ENCODE measurements around the gene CNOT2.
"Not testable (repeated sequence)": the region's sequence is repeated elsewhere in the genome, so short reads cannot be mapped to it uniquely, and the experiment has no call there.

The CNOT2 gene

DNA sequence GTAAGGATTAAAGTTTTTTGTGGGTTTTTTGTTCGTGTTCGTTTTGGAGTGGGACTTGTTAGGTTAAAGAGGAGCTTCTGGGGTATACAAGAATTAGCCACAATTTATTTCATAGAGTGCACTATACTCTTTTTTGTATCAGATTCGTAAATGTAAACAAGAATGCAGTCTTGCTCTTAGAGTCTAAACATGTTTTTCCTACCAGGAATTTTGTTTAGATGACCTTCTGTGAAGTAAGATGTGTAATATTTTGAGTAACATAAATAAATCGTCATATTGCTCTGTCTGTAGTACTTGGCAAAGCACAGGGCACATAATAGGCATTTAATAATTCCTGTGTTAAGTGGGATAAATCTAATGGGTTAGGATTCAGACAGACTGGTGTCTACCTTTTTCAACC lies 9.6 kb downstream of the CNOT2 start:
- DNase-seq = no peak

DNA sequence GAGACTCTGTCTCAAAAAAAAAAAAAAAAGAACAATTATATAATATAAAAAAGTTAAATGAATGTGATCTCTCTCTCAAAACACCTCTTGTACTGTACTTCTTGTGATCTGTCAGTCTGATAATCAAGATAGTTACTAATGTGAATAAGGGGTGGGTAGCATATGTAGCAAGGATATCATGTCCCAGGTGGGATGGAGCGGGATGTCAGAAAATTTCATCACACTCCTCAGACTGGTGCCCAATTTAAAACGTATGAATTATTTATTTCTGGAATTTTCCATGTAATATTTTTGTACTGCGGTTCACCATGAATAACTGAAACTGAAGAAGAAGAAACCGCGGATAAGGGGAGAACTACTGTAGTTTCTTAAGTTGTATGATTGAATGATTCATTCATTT lies 11.0 kb downstream of the CNOT2 start:
- DNase-seq = no peak

DNA sequence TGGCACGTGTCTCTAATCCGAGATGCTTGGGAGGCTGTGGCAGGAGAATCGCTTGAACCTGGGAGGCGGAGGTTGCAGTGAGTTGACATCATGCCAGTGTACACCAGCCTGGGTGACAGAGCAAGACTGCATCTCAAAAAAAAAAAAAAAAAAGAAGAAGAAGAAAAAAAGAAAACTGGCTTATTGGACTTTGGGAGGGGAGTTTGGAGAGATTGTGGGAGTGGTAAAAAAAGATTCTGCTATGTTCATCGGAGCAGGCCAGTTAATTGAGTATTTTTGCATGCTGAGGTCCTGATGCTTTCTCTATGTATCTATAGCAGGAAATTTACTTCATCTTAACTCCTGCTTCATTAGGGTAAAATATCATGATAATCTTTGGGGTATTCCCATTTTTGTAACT lies 11.6 kb downstream of the CNOT2 start:
- DNase-seq = no peak

DNA sequence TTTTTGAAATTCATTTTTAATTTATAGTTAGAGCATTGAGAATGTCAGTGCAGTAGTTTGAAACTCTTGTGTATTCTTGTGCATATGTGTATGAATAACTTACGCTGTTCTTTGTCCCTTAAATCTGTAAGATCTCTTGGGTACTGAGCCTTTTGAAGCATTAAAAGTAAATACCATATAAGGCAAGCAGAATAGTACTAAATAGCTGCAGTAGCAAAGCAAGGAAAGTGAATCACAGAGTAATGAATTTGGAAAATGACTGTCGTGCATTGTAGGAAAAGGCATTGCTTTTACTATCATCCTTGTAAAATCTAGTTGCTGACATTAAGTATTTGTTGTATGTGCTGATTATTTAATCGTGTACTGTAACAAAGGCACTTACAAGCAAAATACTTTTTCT lies 12.1 kb downstream of the CNOT2 start:
- DNase-seq = no peak

DNA sequence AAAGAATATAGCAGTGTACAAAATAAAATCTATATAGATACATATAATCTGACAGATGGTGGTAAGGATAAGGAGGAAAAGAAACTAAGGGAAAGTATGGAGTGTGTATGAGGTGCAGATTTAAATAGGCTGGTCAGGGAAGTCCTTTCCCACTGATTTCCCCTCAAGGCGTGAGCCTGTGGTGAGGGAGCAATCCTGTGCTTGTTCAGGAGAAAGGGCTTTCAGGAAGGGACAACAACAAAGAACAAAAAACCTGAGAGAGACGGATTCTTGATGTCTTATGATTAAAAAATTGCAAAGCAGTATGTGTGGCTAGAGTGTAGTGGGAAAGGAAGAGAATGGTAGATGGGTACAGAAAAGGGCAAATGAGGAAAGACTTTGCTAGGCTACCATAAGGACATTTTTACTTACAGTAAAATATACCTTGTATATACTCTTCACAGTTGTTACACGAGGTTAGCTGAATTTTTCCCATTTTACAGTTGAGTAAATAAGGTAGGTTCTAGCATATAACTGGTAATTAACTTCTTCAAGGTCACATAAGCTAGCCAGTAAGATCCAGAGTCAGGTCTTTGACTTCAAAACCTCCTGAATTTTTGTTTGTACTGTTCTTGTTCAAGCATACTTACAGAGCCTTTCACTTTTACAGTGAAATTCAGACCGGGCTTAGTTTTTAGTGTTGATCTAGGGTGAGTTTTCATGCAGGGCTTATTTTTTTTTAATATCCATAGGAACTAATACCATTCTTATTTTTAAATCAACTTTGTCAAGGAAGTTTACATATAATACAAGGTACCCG lies 15.6 kb downstream of the CNOT2 start:
- no peak for DNase-seq

DNA sequence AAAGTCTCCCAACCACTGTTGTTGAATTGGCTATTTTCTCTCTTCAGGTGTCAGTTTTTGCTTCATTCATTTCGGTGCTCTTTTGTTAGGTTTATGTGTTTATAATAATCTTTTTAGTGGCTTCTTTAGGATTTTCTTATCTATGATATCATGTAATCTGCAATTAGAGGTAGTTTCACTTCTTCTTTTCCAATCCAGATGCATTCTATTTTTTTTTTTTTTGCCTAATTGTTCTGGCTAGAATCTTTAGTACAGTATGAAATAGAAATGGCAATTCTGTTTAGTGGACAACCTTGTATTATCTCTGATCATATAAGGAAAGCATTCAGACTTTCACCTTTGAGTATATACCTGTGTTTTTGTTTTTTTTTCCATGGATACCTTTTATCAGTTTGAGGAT lies 17.4 kb downstream of the CNOT2 start:
- no peak for DNase-seq

DNA sequence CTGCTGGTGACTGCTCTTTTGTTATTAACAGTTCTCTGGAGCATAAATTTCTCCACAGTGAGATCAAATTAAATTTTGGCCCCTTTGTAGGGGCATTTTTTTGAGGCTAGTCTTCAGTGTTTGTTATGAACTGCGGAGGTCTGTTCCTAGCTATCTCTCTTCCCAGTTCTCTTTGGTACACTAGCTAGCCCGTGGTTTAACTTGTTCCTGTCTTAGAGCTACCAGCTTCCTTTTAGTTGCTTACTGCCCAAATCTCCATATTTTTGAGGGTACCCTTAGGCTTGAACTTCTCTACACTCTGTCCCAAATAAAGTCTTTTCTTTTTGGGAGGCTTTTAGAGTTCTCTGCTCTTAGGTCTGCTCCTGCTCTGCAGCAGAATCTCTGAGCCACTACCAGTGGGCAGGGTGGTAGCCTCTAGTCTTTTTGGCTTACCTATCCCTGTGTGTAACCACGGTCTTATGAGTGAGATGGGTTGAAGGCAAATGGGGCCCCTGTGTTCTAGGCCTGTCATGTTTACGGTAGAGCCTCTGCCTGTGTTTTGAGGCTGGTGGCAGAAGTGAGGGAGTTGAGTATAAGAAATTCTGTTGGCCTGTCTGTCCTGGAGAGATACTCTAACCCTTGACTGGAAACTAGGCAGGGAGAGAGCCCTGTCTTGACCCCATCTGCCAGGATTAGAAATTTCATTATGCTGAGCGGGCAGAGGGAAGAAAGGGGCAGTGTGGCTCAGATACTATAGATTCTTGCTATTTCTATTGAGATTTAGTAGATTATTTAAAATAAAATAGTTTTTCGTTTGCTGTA lies 21.0 kb downstream of the CNOT2 start:
- DNase-seq = no peak

DNA sequence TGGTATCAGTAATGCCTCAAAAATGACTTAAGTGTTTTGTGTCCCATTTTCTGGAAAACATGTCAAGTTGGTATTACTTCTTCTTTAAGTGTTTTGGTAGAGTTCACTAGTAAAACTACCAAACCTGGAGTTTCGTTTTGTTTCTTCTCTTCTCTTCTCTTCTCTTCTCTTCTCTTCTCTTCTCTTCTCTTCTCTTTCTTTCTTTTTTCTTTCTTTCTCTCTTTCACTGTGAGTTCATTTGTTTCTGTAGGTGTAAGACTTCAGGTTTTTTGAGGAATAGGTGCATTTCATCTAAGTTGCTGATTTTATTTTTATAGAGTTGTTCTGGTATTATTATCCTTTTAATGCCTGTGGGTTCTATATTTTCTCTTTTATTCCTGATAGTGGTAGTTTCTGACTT lies 21.9 kb downstream of the CNOT2 start:
- DNase-seq = no peak

DNA sequence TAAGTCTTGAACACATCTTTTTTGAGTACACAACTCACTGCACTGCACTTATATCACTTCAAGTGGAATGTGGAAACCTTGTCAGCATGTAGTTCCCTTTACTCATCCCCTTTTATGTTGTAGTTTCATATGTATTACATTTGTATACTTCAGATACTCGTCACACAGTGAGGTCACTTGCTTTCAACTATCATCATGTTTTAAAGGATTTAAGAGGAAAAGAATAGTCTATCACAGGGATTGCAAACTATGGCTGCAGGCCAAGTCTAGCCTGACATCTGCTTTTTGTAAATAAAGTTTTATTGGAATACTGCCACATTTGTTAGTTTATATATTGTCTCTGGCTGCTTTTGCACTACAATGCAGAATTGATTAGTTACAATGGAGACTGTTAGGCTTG lies 24.3 kb downstream of the CNOT2 start:
- no peak for DNase-seq

DNA sequence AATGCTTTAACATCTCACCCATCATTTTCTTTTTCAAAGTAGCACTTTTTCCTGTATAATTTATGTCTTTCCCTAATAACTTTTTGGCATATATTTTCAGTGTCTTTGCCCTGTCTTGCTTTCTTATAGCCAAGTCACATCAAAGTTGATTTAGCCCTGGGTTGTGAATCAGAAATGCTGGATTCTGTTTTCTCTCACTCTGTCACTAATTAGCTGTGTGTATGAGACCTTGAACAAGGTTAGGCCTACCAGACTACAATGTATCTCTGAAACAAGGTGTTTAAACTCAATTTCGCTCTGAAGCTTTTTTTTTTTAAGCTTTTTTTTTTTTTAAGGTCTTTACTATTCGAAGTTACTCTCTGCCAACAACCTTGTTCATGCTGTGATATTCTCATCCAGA lies 25.7 kb downstream of the CNOT2 start:
- DNase-seq = no peak

DNA sequence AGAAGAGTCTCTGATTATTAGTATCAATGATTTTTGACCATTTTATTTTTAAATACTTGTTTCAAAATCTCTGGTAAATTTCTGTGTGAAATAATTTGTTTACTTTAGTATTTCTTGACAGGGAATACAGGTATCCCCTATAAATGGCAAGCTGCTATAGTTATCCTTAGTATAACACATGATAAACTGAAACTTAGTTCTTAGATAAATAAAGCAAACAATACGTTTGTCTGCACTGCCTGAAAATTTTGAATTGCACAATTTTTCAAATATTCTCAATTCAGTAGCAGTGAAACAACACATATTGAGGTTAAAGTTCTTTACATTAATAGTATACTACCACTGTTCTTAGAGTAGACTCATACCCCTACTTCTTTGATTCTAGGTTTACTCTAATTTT lies 26.9 kb downstream of the CNOT2 start:
- DNase-seq = no peak

DNA sequence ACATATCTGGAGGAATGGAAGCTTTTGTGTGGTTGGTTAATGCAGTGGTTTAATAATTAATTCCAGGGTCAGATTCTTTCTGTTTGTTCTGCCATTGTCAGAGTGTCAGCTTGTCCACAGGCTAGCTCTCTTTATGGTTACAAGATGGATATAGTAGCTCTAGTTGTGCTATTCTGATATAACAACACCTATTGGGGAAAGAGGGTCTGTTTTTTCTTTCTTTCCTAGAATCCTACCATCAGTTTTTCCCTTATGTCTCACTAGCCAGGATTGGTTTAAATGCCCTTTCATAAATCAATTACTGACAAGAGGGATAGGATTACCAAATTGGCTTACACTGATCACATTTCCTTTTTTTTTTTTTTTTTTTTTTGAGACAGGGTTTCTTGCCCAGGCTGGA lies 27.8 kb downstream of the CNOT2 start:
- DNase-seq = no peak

DNA sequence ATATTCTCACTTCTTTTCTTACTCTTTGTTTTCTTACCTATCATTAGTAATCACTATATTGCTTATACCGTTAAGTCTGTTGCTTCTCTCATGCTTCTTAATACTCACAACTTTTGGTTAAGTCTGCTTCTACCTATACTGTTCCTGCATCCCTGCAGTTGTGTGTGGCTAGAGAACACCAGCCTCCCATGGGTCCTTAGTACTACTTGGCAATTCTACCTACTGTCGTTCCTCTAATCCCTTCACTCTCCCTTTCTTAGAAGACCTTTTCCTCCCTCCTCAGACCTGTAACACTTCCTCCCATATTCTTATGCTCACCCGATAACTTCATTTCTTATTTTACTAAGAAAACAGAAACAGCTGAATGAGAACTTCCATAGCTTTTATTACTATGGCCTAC lies 29.3 kb downstream of the CNOT2 start:
- no peak for DNase-seq

DNA sequence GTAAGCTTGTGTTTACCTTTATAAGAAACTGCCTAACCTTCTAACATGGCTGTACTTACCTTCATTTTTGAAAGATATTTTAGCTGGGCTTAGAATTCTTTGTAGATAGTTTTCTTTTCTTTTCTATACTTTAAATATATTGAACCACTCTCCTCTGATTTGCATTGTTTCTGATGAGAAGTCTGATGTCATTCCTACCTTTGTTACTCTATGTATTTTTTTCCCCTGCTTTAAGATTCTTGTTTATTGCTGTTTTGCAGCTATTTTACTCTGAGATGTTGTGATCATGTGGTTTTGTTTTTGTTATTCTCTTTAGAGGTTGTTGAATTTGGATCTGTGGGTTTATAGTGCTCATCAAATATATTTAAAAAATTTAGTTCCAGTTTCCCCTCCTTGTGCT lies 31.8 kb downstream of the CNOT2 start:
- DNase-seq = no peak

DNA sequence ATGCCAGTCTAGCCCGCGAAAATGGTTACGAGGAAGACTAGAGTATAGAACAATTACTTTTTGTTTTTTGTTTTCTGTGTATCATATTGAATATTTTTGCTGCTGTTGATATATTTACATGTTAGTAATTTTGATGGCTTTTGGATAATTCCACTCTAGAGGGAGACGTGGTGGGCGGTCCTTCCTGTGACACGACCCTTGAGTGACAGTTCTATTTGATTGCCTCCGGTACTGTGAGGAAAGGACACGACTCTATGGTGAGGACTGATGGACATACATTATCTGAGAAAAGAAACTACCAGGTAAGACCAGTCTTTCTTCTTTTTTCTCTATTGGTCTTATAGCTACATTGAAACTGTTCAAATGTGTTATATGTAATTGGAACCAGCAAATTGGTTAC lies 34.7 kb downstream of the CNOT2 start:
- DNase-seq = no peak

DNA sequence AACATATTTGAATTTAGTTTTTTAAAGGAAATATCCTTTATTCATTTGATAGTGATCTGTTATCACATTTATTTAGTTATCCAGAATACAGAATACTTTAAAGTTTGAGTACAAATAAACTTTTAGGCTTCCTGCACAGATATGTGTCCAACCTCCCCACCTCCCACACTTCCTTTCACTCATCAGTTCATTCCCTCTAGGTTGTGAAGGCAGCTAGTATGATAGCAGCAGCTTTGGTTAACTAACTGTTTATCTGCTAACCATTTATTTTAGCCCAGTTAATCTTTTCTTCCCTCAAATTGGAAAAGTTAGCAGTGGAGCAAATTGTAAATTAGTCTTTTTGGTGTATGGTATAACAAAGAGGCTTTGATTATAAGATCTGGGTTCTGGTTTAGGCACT lies 35.7 kb downstream of the CNOT2 start:
- DNase-seq = no peak

DNA sequence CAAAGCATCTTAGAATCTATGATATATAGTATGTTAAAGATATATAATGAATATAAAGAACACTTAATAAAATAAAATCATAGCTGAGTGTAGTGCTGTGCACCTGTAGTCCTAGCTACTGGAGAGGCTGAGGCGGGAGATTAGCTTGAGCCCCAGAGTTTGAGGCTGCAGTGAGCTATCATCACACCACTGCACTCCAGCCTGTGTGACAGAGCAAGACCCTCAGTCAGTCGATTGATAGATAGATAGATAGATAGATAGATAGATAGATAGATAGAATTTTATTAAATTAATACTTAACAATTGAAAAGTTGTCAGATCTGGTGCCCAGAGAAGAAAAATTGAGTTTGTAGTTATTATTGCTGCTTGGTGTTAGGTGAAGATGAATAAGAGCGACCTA lies 40.0 kb downstream of the CNOT2 start:
- no peak for DNase-seq

DNA sequence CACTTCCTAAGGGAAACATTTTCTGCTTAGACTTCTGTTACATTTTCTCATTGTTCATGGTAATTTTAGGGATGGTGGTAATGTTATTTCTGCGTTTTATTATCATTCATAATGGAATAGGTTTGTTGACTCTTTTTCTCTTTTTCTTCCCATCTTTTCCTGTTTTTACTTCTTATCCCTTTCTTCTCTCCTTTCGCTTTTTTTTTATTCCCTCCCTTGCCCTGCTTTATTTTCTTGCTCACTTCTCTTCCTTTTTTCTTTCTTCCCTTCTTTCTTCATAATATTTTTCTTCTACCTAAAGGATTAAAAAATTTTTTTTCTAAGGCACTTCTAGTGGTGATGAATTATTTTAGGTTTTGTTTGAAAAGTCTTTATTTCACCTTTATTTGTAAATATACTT lies 45.6 kb downstream of the CNOT2 start:
- DNase-seq = no peak

DNA sequence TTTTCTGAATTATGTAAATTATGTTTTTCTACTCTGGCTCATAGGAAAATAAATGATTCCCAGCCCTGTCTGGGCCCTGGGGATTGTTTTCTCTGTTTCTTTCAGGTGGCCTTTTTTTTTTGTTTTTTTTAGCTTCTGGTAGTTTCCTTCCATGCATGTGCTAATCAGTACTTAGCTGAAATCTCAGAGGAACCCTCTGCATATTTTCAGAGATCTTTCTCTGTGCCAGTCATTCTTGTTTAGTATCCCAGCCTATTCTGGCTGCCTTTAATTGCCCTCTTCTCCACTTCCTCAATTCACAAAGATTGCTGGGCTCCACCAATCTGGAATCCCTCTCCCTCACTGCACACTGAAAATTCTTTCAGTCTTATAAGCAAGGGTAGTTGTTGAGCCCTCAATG lies 46.9 kb downstream of the CNOT2 start:
- no peak for DNase-seq

DNA sequence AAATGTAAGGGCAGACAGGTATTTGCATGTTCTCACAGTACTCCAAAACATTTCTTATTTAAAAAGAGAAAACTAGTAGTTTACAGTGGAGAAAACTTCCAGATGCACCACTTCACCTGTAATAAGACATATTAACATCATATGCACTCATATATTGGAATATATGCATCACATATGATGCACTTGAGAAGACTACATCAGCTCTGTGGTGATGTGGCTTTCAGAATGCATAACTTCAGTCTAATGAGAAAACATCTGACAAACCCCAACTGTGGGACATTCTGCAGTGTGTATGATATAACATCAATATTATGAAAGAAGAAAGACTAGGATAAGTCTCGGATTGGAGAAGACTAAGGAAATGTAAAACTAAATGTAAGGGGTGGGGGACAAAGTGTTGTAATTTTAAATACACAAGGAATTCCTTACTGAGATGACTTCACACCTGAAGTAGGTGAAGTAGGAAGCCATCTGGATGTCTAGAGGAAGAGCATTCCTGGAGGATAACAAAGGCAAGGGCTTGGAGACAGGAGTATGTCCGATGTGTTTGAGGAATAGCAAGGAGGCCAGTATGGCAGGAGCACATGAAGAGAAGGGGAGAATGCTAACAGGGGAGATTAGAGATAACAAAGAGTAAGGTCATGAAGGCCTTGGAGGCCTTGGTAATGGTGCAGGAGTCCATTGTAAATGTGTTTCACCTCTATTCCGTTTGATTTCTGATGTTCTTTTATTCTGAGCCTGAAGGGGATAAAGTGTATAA lies 49.0 kb downstream of the CNOT2 start:
- no peak for DNase-seq

DNA sequence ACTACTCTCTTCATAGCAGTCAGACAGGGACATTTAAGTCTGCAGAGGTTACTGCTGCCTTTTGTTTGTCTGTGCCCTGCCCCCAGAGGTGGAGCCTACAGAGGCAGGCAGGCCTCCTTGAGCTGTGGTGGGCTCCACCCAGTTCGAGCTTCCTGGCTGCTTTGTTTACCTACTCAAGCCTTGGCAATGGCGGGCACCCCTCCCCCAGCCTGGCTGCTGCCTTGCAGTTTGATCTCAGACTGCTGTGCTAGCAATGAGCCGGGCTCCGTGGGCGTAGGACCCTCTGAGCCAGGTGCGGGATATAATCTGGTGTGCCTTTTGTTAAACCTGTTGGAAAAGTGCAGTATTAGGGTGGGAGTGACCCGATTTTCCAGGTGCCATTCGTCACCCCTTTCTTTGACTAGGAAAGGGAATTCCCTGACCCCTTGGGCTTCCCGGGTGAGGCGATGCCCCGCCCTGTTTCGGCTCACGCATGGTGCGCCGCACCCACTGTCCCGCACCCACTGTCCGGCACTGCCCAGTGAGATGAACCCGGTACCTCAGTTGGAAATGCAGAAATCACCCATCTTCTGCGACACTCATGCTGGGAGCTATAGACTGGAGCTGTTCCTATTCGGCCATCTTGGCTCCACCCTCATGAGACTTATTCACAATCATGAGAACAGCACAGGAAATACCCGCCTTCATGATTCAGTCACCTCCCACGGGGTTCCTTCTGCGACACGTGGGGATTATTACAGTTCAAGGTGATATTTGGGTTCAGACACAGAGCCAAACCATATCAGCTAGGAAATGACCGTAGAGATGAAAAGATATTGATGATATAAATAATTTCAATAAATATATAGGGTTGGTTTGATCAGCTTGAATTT lies 61.7 kb downstream of the CNOT2 start:
- DNase-seq = not testable (repeated sequence)

DNA sequence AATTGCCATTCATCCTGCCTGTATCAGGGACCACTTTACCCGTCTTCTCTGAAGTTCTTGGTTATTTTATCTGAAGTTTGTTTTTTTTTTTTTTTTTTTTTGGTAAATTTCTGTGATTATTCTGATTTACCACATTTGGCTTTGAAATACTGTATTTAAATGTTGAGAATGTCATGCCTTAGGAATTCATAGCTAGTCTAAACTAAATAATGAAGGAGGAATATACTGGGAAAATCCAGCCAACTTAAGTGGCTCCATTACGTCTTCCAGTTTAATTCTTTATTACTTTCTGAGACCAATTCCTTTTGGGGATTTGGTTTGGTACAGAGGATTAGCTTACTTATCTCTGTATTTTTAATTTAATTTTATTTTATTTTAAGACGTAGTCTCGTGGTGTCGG lies 62.6 kb downstream of the CNOT2 start:
- no peak for DNase-seq

DNA sequence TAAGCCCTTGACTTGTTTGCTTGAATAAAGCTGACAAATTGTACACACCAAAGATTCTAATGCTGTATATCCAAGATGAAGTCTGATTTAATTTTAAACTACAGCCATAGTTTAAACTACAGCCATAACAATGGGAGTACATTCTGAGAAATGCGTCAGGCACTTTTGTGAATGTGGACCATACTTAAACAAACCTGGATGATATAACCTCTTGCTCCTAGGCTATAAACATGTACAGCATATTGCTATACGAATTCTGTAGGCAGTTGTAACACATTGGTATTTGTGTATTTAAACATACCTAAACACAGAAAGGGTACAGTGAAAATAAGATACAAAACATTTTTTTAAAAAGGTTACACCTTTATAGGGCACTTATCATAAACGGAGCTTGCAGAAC lies 63.4 kb downstream of the CNOT2 start:
- no peak for DNase-seq

Data from NCI-H1694 treated with DMSO at 0.1 percent for 48 hours (cell line).